ENCODE measurements around the gene PLXNA2. TPM values are rescaled to one million over a fixed set of nuclear protein-coding genes. Genes with fewer than 3 reads are reported as not detected.

PLXNA2 gene
- total and polyA plus RNA-seq, 2 of the 8 experiments (the other 6 are each of a cell fraction or from before 2014, with no cell fraction given), result 0.33 to 1.5 TPM

GRCh38 chr1:208198236-208198635 is 45.9 kb downstream of the PLXNA2 start (continued):
- TF ChIP-seq SIX5 (IDR thresholded peaks at IDR 0.05; ENCODE audit: low read depth, low read length) (no peak), EGR1 (IDR thresholded peaks at IDR 0.05; ENCODE audit: borderline replicate concordance, low read depth, low read length) (no peak)
